H1 (cell line): ENCODE data around the gene SNX15. TPM values are rescaled to one million over a fixed set of nuclear protein-coding genes. Genes with fewer than 3 reads are reported as not detected.

Experiments
- ATF3 ChIP-seq: IDR thresholded peaks from 2 replicates; pipeline ENCODE4 v1.6.1; 2011; ENCODE audit warnings: low read depth, mild to moderate bottlenecking, low read length; ENCODE audit not compliant: insufficient read depth
- CREB1 ChIP-seq: IDR thresholded peaks from 2 replicates; pipeline ENCODE4 v1.6.1; 2012; ENCODE audit warnings: inconsistent platforms
- FOSL1 ChIP-seq: IDR thresholded peaks from 2 replicates; pipeline ENCODE4 v1.6.1; 2011; ENCODE audit warnings: mild to moderate bottlenecking, low read depth, low read length, moderate library complexity; ENCODE audit not compliant: insufficient read depth
- JUN ChIP-seq: IDR thresholded peaks from 2 replicates; pipeline ENCODE4 v1.6.1; 2011; ENCODE audit warnings: low read depth, mild to moderate bottlenecking, improper control_type of control experiment, low read length
- polyA plus RNA-seq, 7 experiments: library from polyadenylated mRNA; depleted of rRNA in 3 of 7; stranded (reverse) in 5 of 7; unstranded in 2 of 7; fragments of >200 nt in 5 of 7; fragments of 200-250 nt in 2 of 7; gene quantifications; 1 replicate in 5 of 7; 2 replicates in 1 of 7; 4 replicates in 1 of 7; pipeline versions ENCODE4 v1.2.1 to v1.2.3, GENCODE V29; 2011 to 2013; ENCODE audit warnings: missing spikeins in 2 of 7, mixed read lengths in 2 of 7
- total RNA-seq: library from RNA; stranded (reverse); fragmentation: NEBNext Ultra II Directional; extraction: Animal tissue kit (Norgen Biotek cat#: 25700); gene quantifications from 2 replicates; pipeline ENCODE4 v1.2.1, GENCODE V29; 2021

The SNX15 gene
- total and polyA plus RNA-seq, 2 of the 8 experiments (the other 6 are each of a cell fraction or from before 2014, with no cell fraction given), result 13.0 to 18.3 TPM

GRCh38 chr11:65053827-65054508 lies 26.7 kb downstream of the SNX15 start (continued):
- no peak for TF ChIP-seq FOSL1
- no peak for TF ChIP-seq ATF3
- no peak for TF ChIP-seq CREB1
- TF ChIP-seq JUN, result no peak
- TF ChIP-seq, all 59 proteins: peak for 0
